Upper lobe of left lung (tissue), 4 donors: ENCODE data around the gene RPL10.

Experiments used
- POLR2A ChIP-seq, 4 donors: fragments of 450-650 bp; IDR thresholded peaks; one replicate each; pipeline ENCODE4 v1.5.1; 2016 to 2017; ENCODE audit warnings: antibody characterized with exemption in 4 of 4, mild to moderate bottlenecking in 2 of 4
- TF ChIP-seq, protein P1 (sequence below), 6 experiments: fragments of 450-650 bp in 4 of 6; fragments of 200-600 bp in 2 of 6; sonication (generic) in 2 of 6; IDR thresholded peaks; one replicate each; pipeline ENCODE4 v1.5.1; 2016 to 2019; ENCODE audit warnings: antibody characterized with exemption in 6 of 6

DNA sequence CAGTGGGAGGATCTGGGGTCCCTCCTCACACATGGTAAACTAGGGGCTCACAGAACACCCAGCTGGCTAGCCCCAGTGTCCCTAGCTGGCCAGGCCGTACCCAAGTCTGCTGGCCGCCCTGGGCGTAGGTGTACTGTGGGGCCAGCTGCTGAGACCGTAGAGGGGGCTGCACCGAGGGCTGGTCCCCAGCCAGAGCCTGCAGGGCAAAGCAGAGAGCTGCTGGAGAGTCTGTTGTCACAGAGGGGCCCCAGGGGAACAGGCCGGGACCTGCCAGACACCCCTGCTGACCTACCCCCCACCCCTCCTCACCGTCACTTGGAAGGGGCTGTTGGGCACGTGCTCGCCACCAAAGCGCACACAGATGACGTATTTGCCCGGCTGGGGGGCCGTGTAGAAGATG lies 43.7 kb upstream of the RPL10 start:
- TF ChIP-seq POLR2A (IDR thresholded peaks at IDR 0.05) = no peak
- TF ChIP-seq, protein P1, sequence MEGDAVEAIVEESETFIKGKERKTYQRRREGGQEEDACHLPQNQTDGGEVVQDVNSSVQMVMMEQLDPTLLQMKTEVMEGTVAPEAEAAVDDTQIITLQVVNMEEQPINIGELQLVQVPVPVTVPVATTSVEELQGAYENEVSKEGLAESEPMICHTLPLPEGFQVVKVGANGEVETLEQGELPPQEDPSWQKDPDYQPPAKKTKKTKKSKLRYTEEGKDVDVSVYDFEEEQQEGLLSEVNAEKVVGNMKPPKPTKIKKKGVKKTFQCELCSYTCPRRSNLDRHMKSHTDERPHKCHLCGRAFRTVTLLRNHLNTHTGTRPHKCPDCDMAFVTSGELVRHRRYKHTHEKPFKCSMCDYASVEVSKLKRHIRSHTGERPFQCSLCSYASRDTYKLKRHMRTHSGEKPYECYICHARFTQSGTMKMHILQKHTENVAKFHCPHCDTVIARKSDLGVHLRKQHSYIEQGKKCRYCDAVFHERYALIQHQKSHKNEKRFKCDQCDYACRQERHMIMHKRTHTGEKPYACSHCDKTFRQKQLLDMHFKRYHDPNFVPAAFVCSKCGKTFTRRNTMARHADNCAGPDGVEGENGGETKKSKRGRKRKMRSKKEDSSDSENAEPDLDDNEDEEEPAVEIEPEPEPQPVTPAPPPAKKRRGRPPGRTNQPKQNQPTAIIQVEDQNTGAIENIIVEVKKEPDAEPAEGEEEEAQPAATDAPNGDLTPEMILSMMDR (IDR thresholded peaks at IDR 0.05) = no peak
